Mesenteric fat pad (tissue), 1 donor: ENCODE results near the gene MAGI2. TPM values are rescaled to one million over a fixed set of nuclear protein-coding genes. Genes with fewer than 3 reads are reported as not detected.

Experiments used
- DNase-seq: peaks from one replicate; pipeline ENCODE4 v3.0.0-alpha.2; 2020; ENCODE audit warnings: low spot score
- total RNA-seq: library from RNA; stranded (reverse); fragmentation: NEBNext Ultra II Directional; extraction: Animal tissue kit (Norgen Biotek cat#: 25700); gene quantifications from one replicate; pipeline ENCODE4 v1.2.1, GENCODE V29; 2021
- donor health status: DM: yes; HTN: yes; CAD: no.

Gene MAGI2
- total RNA-seq, 1 donor from 2014 or later, result 9.7 TPM

- DNase-seq, result no peak
These were observed 1285.6 kb downstream of the MAGI2 start for GRCh38 chr7:78167860-78168259.

GRCh38 chr7:78165854-78166253 is 1287.6 kb downstream of the MAGI2 start:
- DNase-seq, result no peak

GRCh38 chr7:78165454-78165853 is 1288.0 kb downstream of the MAGI2 start:
- DNase-seq, result no peak

GRCh38 chr7:78164459-78164858 is 1289.0 kb downstream of the MAGI2 start:
- DNase-seq, result no peak

GRCh38 chr7:78161781-78162180 is 1291.7 kb downstream of the MAGI2 start:
- DNase-seq, result no peak

- no peak for DNase-seq
These were observed 1293.9 kb downstream of the MAGI2 start for GRCh38 chr7:78159545-78159944.

GRCh38 chr7:78153285-78153684 is 1300.2 kb downstream of the MAGI2 start:
- DNase-seq, result no peak

GRCh38 chr7:78151229-78151628 is 1302.2 kb downstream of the MAGI2 start:
- DNase-seq, result no peak

GRCh38 chr7:78149787-78150186 is 1303.7 kb downstream of the MAGI2 start:
- DNase-seq, result no peak

GRCh38 chr7:78148166-78148894 is 1305.1 kb downstream of the MAGI2 start:
- no peak for DNase-seq

GRCh38 chr7:78146546-78146945 is 1306.9 kb downstream of the MAGI2 start:
- DNase-seq, result no peak

- DNase-seq, result no peak
These were observed 1309.8 kb downstream of the MAGI2 start for GRCh38 chr7:78143661-78144060.

GRCh38 chr7:78141522-78142281 is 1311.8 kb downstream of the MAGI2 start:
- no peak for DNase-seq

- no peak for DNase-seq
These were observed 1313.4 kb downstream of the MAGI2 start for GRCh38 chr7:78140109-78140508.

- no peak for DNase-seq
These were observed 1314.1 kb downstream of the MAGI2 start for GRCh38 chr7:78139335-78139734.

- no peak for DNase-seq
These were observed 1318.7 kb downstream of the MAGI2 start for GRCh38 chr7:78134774-78135173.

GRCh38 chr7:78134256-78134655 is 1319.2 kb downstream of the MAGI2 start:
- DNase-seq, result no peak

GRCh38 chr7:78130446-78131215 is 1322.8 kb downstream of the MAGI2 start:
- no peak for DNase-seq

GRCh38 chr7:78129865-78130264 is 1323.6 kb downstream of the MAGI2 start:
- no peak for DNase-seq

GRCh38 chr7:78127009-78127408 is 1326.5 kb downstream of the MAGI2 start:
- DNase-seq, result no peak

GRCh38 chr7:78125884-78126283 is 1327.6 kb downstream of the MAGI2 start:
- DNase-seq, result no peak

- DNase-seq, result no peak
These were observed 1329.3 kb downstream of the MAGI2 start for GRCh38 chr7:78124216-78124615.
